IPS DF 4.7 (cell line): ENCODE data around the gene FTCD.

Source experiments
- DNase-seq: peaks from one replicate; pipeline ENCODE4 v3.0.0-alpha.2; 2013; ENCODE audit warnings: low spot score; ENCODE audit errors: extremely low read depth

Gene FTCD

DNA sequence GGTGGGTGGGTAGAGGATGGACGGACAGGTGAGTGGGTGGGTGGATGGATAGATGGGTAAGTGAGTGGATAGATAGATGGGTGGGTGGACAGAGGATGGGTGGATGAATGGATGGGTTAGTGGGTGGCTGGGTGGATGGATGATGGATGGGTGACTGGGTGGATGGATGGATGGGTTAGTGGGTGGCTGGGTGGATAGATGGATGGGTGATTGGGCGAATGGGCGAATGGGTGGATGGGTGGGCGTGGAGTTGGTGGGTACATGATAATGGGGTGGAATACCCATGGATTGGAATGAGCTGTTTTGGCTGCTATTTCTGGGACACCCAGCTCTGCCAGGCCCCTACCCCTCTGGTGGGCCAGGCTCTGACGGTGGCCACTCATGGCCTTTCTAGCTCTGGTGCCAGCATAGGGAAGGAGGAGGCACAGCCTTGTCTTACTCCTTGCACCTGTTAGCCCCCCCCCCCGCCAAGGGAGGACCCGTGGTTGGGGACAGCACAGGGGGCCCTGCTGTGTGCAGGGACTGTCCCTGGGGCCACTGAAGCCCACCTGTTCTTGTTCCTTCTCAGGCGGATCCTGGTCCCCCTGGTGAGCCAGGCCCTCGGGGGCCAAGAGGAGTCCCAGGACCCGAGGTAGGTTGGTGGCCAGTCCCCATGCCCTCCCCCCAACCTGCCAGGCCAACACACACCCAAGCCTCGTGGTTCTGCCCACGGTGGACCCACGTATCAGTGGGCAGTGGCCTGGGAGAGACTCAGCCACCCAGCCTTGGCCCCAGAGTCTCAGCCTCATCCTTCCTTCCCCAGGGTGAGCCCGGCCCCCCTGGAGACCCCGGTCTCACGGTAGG lies 31.1 kb downstream of the FTCD start:
- DNase-seq: no peak

- DNase-seq: no peak
These were observed 32.4 kb downstream of the FTCD start for GRCh38 chr21:46122758-46123683.

- no peak for DNase-seq
These were observed 33.1 kb downstream of the FTCD start for GRCh38 chr21:46122237-46122671.

DNA sequence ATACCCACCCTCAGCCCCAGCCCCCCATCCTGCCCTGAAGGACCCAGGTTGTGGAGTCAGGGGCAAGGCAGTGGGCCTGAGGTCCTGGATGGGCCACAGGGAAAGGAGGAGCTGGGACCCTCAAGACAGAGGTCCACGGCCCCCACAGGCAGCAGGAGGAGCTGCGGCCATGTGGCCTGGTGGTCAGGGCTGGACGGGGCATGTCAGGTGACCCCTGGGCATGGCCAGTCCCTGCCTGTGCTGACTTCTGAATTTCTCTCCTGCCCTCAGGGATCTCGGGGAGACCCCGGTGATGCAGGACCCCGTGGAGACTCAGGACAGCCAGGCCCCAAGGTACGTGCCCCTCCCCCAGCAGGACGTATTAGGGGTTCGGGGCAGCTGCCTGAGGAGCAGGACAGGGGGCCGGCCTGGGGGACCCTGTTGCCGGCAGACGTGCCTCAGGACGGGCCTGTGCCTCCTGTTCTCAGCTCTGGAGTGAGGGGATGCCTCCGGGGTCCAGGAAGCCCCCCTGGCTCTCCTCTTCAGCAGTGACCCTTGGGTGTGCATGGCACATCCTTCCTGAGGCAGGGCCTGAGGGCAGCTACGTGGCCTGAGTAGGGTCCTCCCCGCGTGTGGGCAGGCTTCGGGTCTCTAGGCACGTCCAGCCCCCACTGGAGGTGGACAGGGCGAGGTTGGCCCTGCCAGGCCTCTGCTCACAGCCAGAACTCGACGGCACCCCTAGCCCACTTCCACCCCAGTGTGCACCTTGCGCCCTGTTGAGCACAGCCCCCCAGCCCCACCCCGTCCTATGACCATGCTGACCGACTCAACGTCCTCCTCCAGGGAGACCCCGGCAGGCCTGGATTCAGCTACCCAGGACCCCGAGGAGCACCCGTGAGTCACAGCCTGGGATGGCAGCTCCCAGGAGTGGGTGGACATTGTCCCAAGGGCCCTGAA lies 33.8 kb downstream of the FTCD start:
- no peak for DNase-seq

- no peak for DNase-seq
These were observed 34.8 kb downstream of the FTCD start for GRCh38 chr21:46120301-46121285.

DNA sequence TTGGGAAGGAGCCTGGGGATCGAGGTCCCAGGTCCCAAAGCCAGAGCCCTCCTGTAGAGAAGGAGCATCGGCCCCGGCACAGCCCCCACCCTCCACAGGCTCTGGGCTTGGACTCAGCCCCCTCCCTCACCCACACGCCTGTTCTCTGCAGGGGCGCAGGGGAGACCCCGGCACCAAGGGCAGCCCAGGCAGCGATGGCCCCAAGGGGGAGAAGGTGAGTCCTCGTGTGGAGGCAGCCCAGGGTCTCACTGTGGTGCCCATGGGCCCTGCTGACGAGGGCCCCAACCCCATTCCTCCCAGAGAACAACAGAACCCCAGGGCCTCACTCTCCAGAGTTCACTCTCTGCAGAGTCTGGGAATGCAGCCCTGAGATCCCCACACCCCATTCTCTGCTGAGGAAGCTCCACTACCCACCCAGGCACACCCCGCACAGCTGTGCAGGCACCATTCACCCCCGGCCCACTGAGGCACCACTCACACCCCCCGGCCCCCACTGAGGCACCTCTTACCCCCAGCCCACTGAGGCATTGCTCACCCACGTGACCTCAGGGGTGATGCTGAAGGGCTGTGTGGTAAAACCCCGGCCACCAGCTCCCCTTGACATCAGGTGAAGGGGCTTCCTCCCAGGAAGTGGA lies 35.6 kb downstream of the FTCD start:
- no peak for DNase-seq

GRCh38 chr21:46119144-46119636 lies 36.2 kb downstream of the FTCD start:
- DNase-seq: no peak

DNA sequence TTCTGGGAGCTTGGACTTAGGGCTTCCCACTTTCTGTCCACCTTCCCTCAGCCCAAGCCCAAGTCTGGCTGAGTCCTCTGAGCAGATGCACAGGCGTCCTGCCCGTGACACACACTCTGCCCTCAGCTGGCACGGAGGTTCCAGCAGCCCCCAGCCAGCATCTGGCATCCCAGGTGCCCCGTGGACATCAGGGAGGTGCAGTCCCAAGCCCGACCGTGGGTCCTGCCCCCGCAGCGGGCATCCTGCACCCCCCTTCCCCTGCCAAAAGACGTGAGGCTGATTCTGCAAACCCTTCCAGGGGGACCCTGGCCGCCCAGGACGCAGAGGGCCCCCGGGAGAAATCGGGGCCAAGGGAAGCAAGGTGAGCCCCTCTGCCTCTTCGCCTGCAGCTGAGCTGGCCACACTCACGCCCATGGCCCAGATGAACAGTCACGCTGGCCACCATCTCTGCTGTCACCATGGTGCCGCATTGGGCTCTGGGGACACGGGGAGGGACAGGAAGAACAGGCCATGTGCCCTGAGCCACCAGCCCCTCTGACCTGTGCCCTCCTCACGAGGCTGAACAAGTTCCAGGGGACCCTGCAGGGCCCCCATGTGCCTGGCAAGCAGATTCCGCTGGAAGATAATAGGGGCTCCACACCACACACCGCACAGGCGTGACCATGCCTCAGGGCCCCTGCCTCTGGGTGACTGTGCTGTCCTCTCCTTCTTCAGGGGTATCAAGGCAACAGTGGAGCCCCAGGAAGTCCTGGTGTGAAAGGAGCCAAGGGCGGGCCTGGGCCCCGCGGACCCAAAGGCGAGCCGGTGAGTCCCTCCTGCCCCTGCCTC lies 36.8 kb downstream of the FTCD start:
- no peak for DNase-seq

GRCh38 chr21:46117586-46118315 lies 37.6 kb downstream of the FTCD start:
- no peak for DNase-seq

DNA sequence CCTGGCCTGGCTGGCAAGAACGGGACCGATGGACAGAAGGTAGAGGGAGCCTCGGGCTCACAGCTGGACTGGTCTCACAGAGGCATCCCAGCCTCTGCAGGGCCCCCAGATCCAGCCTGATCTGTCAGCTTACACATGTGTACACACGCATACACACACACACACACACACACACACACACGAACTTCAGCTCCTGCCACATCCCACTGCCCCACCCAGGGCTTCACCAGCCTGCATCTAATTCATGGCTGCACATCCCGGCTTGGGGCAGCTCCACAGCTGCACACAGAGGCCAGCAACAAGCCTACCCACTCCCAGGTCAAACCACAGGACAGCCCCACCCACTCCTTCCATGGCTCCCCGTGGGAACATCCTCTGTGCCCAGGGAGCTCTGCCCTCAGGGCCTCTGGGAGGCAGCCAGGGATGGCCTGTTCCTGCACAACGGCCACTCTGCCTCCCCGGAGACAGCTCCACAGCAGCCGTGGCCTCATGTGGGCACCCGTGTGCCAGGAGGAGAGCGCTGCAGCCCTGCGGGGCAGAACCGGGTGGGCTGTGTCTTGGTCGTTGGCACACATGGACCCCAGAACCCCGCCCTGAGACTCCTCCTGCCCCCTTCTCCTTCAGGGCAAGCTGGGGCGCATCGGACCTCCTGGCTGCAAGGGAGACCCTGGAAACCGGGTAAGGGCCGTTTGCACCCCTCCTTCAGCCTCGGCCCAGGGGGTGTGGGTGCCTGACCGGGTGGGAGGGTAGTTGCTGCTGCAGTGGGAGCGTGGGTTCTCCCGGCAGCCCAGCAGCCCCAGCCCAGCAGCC lies 38.4 kb downstream of the FTCD start:
- DNase-seq: no peak

- DNase-seq: no peak
These were observed 39.1 kb downstream of the FTCD start for GRCh38 chr21:46116189-46116775.

GRCh38 chr21:46115441-46116188 lies 39.8 kb downstream of the FTCD start:
- no peak for DNase-seq

- no peak for DNase-seq
These were observed 40.4 kb downstream of the FTCD start for GRCh38 chr21:46114963-46115362.

DNA sequence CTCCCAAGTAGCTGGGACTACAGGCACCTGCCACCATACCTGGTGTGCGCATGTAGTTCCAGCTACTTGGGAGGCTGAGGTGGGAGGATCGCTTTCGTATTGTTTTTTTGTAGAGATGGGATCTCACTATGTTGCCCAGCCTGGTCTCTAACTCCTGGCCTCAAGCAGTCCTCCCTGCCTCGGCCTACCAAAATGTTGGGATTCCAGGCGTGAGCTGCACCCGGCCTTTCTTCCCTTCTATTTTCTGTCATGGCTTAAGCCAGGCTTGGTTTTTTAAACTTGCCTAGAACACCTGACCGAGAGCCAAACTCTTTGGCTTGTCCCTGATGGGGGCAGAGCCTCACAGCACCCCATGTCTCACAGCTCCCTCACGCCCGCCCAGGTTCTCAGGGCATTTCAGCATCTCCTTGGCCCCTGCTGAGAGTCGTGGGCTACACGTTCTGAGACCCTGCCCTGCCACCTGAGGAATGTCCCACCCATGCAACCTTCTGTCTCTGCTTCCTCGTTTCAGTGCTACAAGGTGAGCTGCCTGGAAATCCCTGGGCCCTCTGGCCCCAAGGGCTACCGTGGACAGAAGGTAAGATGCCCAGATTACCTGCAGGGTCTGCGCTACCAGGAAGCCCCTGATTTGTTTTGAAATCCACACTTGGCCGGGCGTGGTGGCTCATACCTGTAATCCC lies 41.7 kb downstream of the FTCD start:
- no peak for DNase-seq

DNA sequence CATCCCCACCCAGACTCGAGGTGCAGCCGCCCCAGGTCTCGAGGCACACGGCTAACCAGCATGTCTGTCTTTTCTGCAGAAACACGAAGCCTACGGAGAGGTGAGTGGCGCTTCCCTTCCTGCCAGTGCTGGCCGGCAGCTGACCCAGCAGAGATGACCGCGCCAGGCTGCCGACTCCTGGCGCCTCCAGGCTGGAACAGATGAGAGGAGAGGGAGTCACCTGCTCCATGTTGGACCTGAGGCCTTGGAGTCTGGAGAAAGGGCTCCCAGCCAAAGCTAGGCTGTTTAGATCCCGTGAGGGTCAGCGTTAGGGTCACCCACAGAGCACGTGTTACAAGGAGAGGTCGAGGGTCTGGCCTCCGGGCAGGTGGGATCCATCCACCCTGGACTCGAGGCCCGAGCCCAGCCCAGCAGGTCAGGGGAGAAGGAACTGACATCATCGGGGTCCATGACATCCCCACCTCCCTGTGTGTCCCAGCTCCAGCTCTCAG lies 42.6 kb downstream of the FTCD start:
- no peak for DNase-seq
